Mesendoderm (in vitro differentiated cells): Measurements from ENCODE around the gene WSB2. TPM values are rescaled to one million over a fixed set of nuclear protein-coding genes. Genes with fewer than 3 reads are reported as not detected.

Source experiments
- DNase-seq: peaks from one replicate; pipeline ENCODE4 v3.0.0; 2013
- H2AK5ac ChIP-seq: 2 replicates; pipeline ENCODE4 v1.6.1; 2013; ENCODE audit warnings: low read length, inconsistent platforms
- H2BK120ac ChIP-seq: 2 replicates; pipeline ENCODE4 v1.6.1; 2013; ENCODE audit warnings: low read depth, mild to moderate bottlenecking, low read length, moderate library complexity, mixed read lengths
- H2BK15ac ChIP-seq: replicated peaks from 2 replicates; pipeline ENCODE4 v1.6.1; 2013; ENCODE audit warnings: low read depth, mild to moderate bottlenecking, moderate library complexity
- H2BK5ac ChIP-seq: 2 replicates; pipeline ENCODE4 v1.6.1; 2013; ENCODE audit warnings: low read length, inconsistent platforms
- H3K18ac ChIP-seq: 2 replicates; pipeline ENCODE4 v1.6.1; 2013; ENCODE audit warnings: mild to moderate bottlenecking, low read length, mixed read lengths
- H3K23ac ChIP-seq: one replicate; pipeline ENCODE4 v1.6.1; 2013; ENCODE audit warnings: low read length
- H3K27ac ChIP-seq: 2 replicates; pipeline ENCODE4 v1.5.1; 2013; ENCODE audit warnings: low read depth, mild to moderate bottlenecking, inconsistent platforms, low read length, moderate library complexity
- H3K27me3 ChIP-seq: 2 replicates; pipeline ENCODE4 v1.6.1; 2013; ENCODE audit warnings: low read length, control low read depth, mild to moderate bottlenecking, inconsistent platforms; ENCODE audit not compliant: insufficient read depth, poor library complexity
- H3K36me3 ChIP-seq: 2 replicates; pipeline ENCODE4 v1.6.1; 2013; ENCODE audit warnings: low read length, inconsistent platforms; ENCODE audit not compliant: control insufficient read depth, insufficient read depth
- H3K4ac ChIP-seq: one replicate; pipeline ENCODE4 v1.6.1; 2013; ENCODE audit warnings: low read depth, mild to moderate bottlenecking, low read length, moderate library complexity
- H3K4me1 ChIP-seq: 2 replicates; pipeline ENCODE4 v1.6.1; 2013; ENCODE audit warnings: low read depth, low read length, inconsistent platforms; ENCODE audit not compliant: control insufficient read depth
- H3K4me2 ChIP-seq: 2 replicates; pipeline ENCODE4 v1.6.1; 2013; ENCODE audit warnings: low read length
- H3K4me3 ChIP-seq: 2 replicates; pipeline ENCODE4 v1.5.1; 2013; ENCODE audit warnings: mild to moderate bottlenecking, low read length
- H3K56ac ChIP-seq: one replicate; pipeline ENCODE4 v1.6.1; 2013; ENCODE audit warnings: low read length
- H3K79me1 ChIP-seq: 2 replicates; pipeline ENCODE4 v1.6.1; 2013; ENCODE audit warnings: low read length, inconsistent platforms
- H3K79me2 ChIP-seq: 2 replicates; pipeline ENCODE4 v1.6.1; 2013; ENCODE audit warnings: mild to moderate bottlenecking, low read length; ENCODE audit not compliant: control insufficient read depth, insufficient read depth
- H3K9ac ChIP-seq: 2 replicates; pipeline ENCODE4 v1.6.1; 2013; ENCODE audit warnings: low read length, inconsistent platforms
- H4K5ac ChIP-seq: one replicate; pipeline ENCODE4 v1.6.1; 2013; ENCODE audit warnings: low read length
- H4K8ac ChIP-seq: one replicate; pipeline ENCODE4 v1.6.1; 2013; ENCODE audit warnings: low read depth, mild to moderate bottlenecking, control low read depth, low read length, moderate library complexity
- WGBS: extraction: QIAGEN DNeasy Blood & Tissue Kit; methylation state at CpG from one replicate; pipeline ENCODE4 v1.1.7; 2013; ENCODE audit warnings: low lambda C conversion rate, missing lambda C conversion rate; ENCODE audit not compliant: insufficient coverage; ENCODE audit errors: extremely low coverage; 5-methylcytosine and 5-hydroxymethylcytosine counted together
- small RNA-seq: library from polyadenylated mRNA; stranded (forward); fragments of <200 nt; extraction: miRNeasy Mini kit (QIAGEN cat#:217004); gene quantifications from one replicate; pipeline ENCODE3, GENCODE V24; 2013; ENCODE audit not compliant: insufficient read depth

The WSB2 gene

DNA sequence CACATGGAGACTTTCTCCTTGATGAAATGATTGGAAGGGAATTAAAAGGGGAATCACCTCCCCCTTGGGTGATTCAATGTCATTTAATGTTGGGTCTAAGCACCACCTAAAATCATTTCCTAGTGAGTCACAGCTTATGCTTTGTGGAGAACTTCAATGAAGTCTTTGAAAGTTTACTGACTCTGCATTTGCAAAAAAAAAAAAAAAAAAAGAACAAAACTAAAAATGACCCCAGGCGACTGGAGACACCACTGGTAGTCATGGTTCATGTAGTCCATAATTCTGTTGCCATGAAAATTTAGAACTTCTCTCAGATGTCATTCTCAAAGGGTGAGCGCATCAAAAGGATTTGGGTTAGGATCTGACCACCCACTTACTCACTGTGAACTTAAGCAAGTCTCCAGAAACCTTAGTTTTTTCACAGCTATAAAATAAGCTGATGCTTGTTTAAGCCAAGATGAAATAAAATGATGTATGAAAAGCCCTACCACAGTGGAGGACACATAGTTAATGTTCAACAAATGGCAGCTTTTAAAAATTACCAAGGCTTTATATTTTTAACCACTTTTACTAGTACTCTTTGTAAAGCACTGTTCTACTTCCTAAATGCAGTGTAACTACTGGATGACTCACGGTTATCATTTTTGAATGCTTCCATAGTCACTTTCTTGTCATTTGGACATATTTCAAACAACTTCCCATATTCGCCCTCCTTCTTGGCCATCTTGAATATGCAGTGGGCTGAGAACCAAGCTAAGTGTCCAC lies 74.1 kb downstream of the WSB2 start:
- Histone ChIP-seq H3K18ac (no peak overlapping the region), H3K9ac (no peak overlapping the region), H3K23ac (no peak overlapping the region), H2BK120ac (no peak overlapping the region), H3K27ac (no peak overlapping the region), H3K36me3 (no peaks in the 10 kb centered on the region), H4K8ac (no peak overlapping the region), H3K4me2 (no peak overlapping the region), H3K27me3 (no peaks in the 10 kb centered on the region), H4K5ac (no peak overlapping the region), H2BK15ac (no peak overlapping the region), H3K4ac (no peak overlapping the region), H3K4me1 (no peaks in the 10 kb centered on the region), H3K79me2 (no peaks in the 10 kb centered on the region), H2BK5ac (no peak overlapping the region), H2AK5ac (no peak overlapping the region), H3K56ac (no peak overlapping the region), H3K79me1 (no peaks in the 10 kb centered on the region), H3K4me3 (no peak overlapping the region)
- no CpG with 5 or more reads among the region's 4 CpGs for WGBS
- no peak for DNase-seq

DNA sequence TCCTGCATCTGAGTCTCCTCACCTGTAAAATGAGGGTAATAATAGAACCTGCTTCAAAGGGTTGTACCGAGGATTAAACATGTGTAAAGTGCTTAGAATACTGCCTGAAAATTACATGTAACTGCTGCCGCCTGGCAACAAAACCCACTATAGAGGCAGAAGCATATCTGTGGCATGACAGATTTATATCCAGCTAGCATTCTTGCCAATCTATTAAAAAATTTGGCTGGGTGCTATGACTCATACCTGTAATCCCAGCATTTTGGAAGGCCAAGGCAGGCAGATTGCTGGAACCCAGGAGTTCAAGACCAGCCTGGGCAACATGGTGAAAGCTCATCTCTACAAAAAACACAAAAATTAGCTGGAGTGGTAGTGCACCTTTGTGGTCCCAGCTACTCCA lies 75.8 kb downstream of the WSB2 start:
- no peak overlapping the region for H2BK5ac ChIP-seq
- H3K56ac ChIP-seq = no peak overlapping the region
- no peaks in the 10 kb centered on the region for H3K79me1 ChIP-seq

More for the DNA sequence above, 75.8 kb downstream of the WSB2 start:
- H3K4ac ChIP-seq = no peak overlapping the region
- no peak overlapping the region for H2BK15ac ChIP-seq
- no peak overlapping the region for H3K27ac ChIP-seq
- no CpG with 5 or more reads among the region's 2 CpGs for WGBS
- H3K23ac ChIP-seq = no peak overlapping the region
- no peak overlapping the region for H3K9ac ChIP-seq
- H2BK120ac ChIP-seq = no peak overlapping the region
- no peak overlapping the region for H2AK5ac ChIP-seq
- H3K36me3 ChIP-seq = no peaks in the 10 kb centered on the region
- no peak overlapping the region for H3K4me2 ChIP-seq
- no peak for DNase-seq
- no peak overlapping the region for H4K5ac ChIP-seq
- H3K4me3 ChIP-seq = no peak overlapping the region
- H3K4me1 ChIP-seq = no peaks in the 10 kb centered on the region
- H3K79me2 ChIP-seq = no peaks in the 10 kb centered on the region
- no peaks in the 10 kb centered on the region for H3K27me3 ChIP-seq
- no peak overlapping the region for H4K8ac ChIP-seq
- no peak overlapping the region for H3K18ac ChIP-seq

Small RNAs within 50 kb of the gene (small RNA-seq; reads per million reads assigned to genes)
- not detected for gene AC131159.1
